IMR-90 (cell line): ENCODE measurements around the gene RNU6-9.

Experiments
- BHLHE40 ChIP-seq: fragments of 150-350 bp; IDR thresholded peaks from 2 replicates; pipeline ENCODE4 v1.6.1; 2016; ENCODE audit warnings: mild to moderate bottlenecking, low read depth, low read length
- CEBPB ChIP-seq: IDR thresholded peaks from 2 replicates; pipeline ENCODE4 v1.6.1; 2012; ENCODE audit warnings: low read depth, low read length, improper control_type of control experiment
- FOS ChIP-seq: fragments of 150-350 bp; IDR thresholded peaks from 2 replicates; pipeline ENCODE4 v1.6.1; 2016; ENCODE audit warnings: low read depth, low read length
- MAZ ChIP-seq: IDR thresholded peaks from 2 replicates; pipeline ENCODE4 v1.6.1; 2012; ENCODE audit warnings: low read depth, mild to moderate bottlenecking, low read length, improper control_type of control experiment, moderate library complexity, borderline replicate concordance
- MXI1 ChIP-seq: IDR thresholded peaks from 2 replicates; pipeline ENCODE4 v1.6.1; 2012; ENCODE audit warnings: low read depth, mild to moderate bottlenecking, low read length, moderate library complexity, borderline replicate concordance
- POLR2A ChIP-seq: IDR thresholded peaks from 2 replicates; pipeline ENCODE4 v1.6.1; 2012; ENCODE audit warnings: mild to moderate bottlenecking, low read depth, low read length
- RCOR1 ChIP-seq: IDR thresholded peaks from 2 replicates; pipeline ENCODE4 v1.6.1; 2012; ENCODE audit warnings: mild to moderate bottlenecking, low read length, improper control_type of control experiment; ENCODE audit not compliant: insufficient replicate concordance
- TF ChIP-seq, protein P1 (sequence below): conservative IDR thresholded peaks from 2 replicates; pipeline ENCODE4 v1.5.1; 2012; ENCODE audit warnings: mild to moderate bottlenecking, low read depth, low read length, improper control_type of control experiment
- TF ChIP-seq, protein P2 (sequence below): fragments of 150-350 bp; IDR thresholded peaks from 2 replicates; pipeline ENCODE4 v1.6.1; 2016; ENCODE audit warnings: low read depth, mild to moderate bottlenecking, low read length, moderate library complexity, borderline replicate concordance

- TF ChIP-seq POLR2A (no peak), RCOR1 (no peak), MXI1 (no peak), CEBPB (no peak), FOS (no peak), MAZ (no peak), BHLHE40 (no peak)
- TF ChIP-seq, protein P1, sequence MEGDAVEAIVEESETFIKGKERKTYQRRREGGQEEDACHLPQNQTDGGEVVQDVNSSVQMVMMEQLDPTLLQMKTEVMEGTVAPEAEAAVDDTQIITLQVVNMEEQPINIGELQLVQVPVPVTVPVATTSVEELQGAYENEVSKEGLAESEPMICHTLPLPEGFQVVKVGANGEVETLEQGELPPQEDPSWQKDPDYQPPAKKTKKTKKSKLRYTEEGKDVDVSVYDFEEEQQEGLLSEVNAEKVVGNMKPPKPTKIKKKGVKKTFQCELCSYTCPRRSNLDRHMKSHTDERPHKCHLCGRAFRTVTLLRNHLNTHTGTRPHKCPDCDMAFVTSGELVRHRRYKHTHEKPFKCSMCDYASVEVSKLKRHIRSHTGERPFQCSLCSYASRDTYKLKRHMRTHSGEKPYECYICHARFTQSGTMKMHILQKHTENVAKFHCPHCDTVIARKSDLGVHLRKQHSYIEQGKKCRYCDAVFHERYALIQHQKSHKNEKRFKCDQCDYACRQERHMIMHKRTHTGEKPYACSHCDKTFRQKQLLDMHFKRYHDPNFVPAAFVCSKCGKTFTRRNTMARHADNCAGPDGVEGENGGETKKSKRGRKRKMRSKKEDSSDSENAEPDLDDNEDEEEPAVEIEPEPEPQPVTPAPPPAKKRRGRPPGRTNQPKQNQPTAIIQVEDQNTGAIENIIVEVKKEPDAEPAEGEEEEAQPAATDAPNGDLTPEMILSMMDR: no peak
- TF ChIP-seq, protein P2, sequence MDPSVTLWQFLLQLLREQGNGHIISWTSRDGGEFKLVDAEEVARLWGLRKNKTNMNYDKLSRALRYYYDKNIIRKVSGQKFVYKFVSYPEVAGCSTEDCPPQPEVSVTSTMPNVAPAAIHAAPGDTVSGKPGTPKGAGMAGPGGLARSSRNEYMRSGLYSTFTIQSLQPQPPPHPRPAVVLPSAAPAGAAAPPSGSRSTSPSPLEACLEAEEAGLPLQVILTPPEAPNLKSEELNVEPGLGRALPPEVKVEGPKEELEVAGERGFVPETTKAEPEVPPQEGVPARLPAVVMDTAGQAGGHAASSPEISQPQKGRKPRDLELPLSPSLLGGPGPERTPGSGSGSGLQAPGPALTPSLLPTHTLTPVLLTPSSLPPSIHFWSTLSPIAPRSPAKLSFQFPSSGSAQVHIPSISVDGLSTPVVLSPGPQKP: no peak
Measured at GRCh38 chr19:866769-867300, 26.4 kb upstream of the RNU6-9 start.
